ENCODE data around the gene LRATD1. TPM values are rescaled to one million over a fixed set of nuclear protein-coding genes. Genes with fewer than 3 reads are reported as not detected.

LRATD1 gene
- total RNA-seq, 1 experiment from 2014 or later, result 35.4 TPM

DNA sequence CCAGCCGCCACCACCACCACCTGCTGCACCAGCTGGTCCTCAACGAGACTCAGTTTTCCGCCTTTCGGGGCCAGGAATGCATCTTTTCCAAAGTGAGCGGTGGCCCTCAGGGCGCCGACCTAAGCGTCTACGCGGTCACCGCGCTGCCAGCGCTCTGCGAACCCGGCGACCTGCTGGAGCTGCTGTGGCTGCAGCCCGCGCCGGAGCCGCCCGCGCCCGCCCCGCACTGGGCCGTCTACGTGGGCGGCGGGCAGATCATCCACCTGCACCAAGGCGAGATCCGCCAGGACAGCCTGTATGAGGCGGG is 1.6 kb downstream of the LRATD1 start:
- CTCF ChIA-PET, result interaction anchor here (0.6 to 2.2 kb wide), 6 partner anchors 19 to 943 kb away, joined by 3 to 12 read pairs (median 4); no protein-coding TSS in a partner anchor
- peak overlapping the region; percentile 84 for H3K27ac ChIP-seq (ENCODE audit: low read length)
- H4K20me1 ChIP-seq (ENCODE audit: low read length), result peaks cover 8% of the 10 kb centered on the region; the same call in 1 of the 2 replicates
- DNase-seq (no peak), ATAC-seq (no peak)
- TF ChIP-seq EZH2 (IDR thresholded peaks at IDR 0.05; ENCODE audit: low read length, unreplicated experiment), result no peak
- no peak for TF ChIP-seq EZH2phosphoT487 (IDR thresholded peaks at IDR 0.05; ENCODE audit: borderline replicate concordance, low read length)
- TF ChIP-seq, protein P1, sequence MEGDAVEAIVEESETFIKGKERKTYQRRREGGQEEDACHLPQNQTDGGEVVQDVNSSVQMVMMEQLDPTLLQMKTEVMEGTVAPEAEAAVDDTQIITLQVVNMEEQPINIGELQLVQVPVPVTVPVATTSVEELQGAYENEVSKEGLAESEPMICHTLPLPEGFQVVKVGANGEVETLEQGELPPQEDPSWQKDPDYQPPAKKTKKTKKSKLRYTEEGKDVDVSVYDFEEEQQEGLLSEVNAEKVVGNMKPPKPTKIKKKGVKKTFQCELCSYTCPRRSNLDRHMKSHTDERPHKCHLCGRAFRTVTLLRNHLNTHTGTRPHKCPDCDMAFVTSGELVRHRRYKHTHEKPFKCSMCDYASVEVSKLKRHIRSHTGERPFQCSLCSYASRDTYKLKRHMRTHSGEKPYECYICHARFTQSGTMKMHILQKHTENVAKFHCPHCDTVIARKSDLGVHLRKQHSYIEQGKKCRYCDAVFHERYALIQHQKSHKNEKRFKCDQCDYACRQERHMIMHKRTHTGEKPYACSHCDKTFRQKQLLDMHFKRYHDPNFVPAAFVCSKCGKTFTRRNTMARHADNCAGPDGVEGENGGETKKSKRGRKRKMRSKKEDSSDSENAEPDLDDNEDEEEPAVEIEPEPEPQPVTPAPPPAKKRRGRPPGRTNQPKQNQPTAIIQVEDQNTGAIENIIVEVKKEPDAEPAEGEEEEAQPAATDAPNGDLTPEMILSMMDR (conservative IDR thresholded peaks at IDR 0.05; ENCODE audit: low read depth, low read length), result no peak
- H3K27me3 ChIP-seq (ENCODE audit: low read length), result no peaks in the 10 kb centered on the region
- no peaks in the 10 kb centered on the region for H3K9me3 ChIP-seq (ENCODE audit: low read length)
- H3F3A ChIP-seq (ENCODE audit: low read length, unreplicated experiment), result no peaks in the 10 kb centered on the region
- peak overlapping the region; percentile 99 for H3K4me2 ChIP-seq (ENCODE audit: low read length)
- no peaks in the 10 kb centered on the region for H3K9me2 ChIP-seq (replicated peaks; ENCODE audit: low read length)
- H3K79me2 ChIP-seq (ENCODE audit: low read length), result peaks cover 52% of the 10 kb centered on the region
- peak overlapping the region; percentile 85 for H3K9ac ChIP-seq (ENCODE audit: low read length)
- POLR2A ChIA-PET (ENCODE audit: unreplicated experiment), result interaction anchor here (0.6 to 3.4 kb wide), 2 partner anchors 111 to 117 kb away, joined by 8 to 21 read pairs; no protein-coding TSS in a partner anchor
- H3K4me1 ChIP-seq (ENCODE audit: insufficient read depth, low read length), result peaks cover 26% of the 10 kb centered on the region
- peak overlapping the region; percentile 91 for H3K4me3 ChIP-seq (ENCODE audit: low read length)
- no TSS peak for BruUV-seq (replicated peaks)
- intact Hi-C loops (cut with micrococcal nuclease), result loop anchor here (1.0 to 5.0 kb wide), 3 partner anchors 117 to 268 kb away; no protein-coding TSS in a partner anchor
- no peaks in the 10 kb centered on the region for H3K36me3 ChIP-seq (ENCODE audit: low read depth, low read length)
- H2AFZ ChIP-seq (ENCODE audit: low read length), result peak overlapping the region; percentile 37; the same call in 1 of the 2 replicates

DNA sequence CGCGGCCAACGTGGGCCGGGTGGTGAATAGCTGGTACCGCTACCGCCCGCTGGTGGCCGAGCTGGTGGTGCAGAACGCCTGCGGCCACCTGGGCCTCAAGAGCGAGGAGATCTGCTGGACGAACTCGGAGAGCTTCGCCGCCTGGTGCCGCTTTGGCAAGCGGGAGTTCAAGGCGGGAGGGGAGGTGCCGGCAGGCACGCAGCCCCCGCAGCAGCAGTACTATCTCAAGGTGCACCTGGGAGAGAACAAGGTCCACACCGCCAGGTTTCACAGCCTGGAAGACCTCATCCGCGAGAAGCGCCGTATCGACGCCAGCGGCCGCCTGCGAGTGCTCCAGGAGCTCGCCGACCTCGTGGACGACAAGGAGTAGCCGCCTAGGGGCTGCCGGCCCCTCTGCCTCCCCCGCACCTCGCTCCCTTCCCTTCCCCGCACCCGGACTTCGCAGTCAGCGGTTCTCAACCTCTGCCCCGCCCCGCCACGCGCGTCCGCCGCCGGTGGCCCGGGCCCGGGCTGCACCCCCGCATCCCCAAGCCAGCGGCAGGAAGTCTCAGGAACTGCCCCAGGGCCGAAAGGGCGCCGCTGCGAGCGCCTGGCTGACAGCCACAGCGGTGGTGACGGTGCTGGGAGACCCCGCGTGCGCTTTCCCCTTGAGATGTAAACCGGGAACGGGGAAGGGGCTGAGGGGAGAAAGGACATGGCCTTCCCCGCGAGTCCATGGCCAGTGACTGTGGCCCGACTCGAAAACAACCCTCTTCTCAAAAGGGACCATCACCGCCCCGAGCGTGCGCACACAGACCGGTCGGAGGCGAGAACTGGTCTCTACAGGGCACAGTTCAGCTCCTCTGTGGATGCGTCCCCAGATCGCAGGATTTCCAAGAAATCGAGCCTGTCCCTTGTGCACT is 2.2 kb downstream of the LRATD1 start:
- peak overlapping the region; percentile 84 for H3K27ac ChIP-seq (ENCODE audit: low read length)
- no peaks in the 10 kb centered on the region for H3F3A ChIP-seq (ENCODE audit: low read length, unreplicated experiment)
- H3K79me2 ChIP-seq (ENCODE audit: low read length), result peaks cover 52% of the 10 kb centered on the region
- peak overlapping the region; percentile 91 for H3K4me3 ChIP-seq (ENCODE audit: low read length)
- peaks cover 8% of the 10 kb centered on the region; the same call in 1 of the 2 replicates for H4K20me1 ChIP-seq (ENCODE audit: low read length)
- no peaks in the 10 kb centered on the region for H3K9me3 ChIP-seq (ENCODE audit: low read length)
- H2AFZ ChIP-seq (ENCODE audit: low read length), result peak overlapping the region; percentile 77
- peaks cover 26% of the 10 kb centered on the region for H3K4me1 ChIP-seq (ENCODE audit: insufficient read depth, low read length)
- intact Hi-C loops (cut with micrococcal nuclease), result loop anchor here (1.0 to 5.0 kb wide), 8 partner anchors 117 to 943 kb away; no protein-coding TSS in a partner anchor
- CTCF ChIA-PET, result interaction anchor here (0.6 to 2.2 kb wide), 8 partner anchors 19 to 943 kb away, joined by 3 to 12 read pairs (median 4); no protein-coding TSS in a partner anchor
- H3K9me2 ChIP-seq (replicated peaks; ENCODE audit: low read length), result no peaks in the 10 kb centered on the region
- H3K4me2 ChIP-seq (ENCODE audit: low read length), result peak overlapping the region; percentile 99
- no peaks in the 10 kb centered on the region for H3K27me3 ChIP-seq (ENCODE audit: low read length)
- peak; percentile 50 for ATAC-seq
- H3K9ac ChIP-seq (ENCODE audit: low read length), result peak overlapping the region; percentile 85
- BruUV-seq (replicated peaks), result no TSS peak
- POLR2A ChIA-PET (ENCODE audit: unreplicated experiment), result interaction anchor here (0.6 to 3.4 kb wide), 2 partner anchors 112 to 118 kb away, joined by 8 to 21 read pairs; no protein-coding TSS in a partner anchor
- H3K36me3 ChIP-seq (ENCODE audit: low read depth, low read length), result no peaks in the 10 kb centered on the region
- TF ChIP-seq, protein P1 (conservative IDR thresholded peaks at IDR 0.05; ENCODE audit: low read depth, low read length), result peak; percentile 85
- no peak for TF ChIP-seq EZH2phosphoT487 (IDR thresholded peaks at IDR 0.05; ENCODE audit: borderline replicate concordance, low read length)
- DNase-seq, result peak; percentile 91
